BLaER1 treated with 17β-estradiol and CSF1 and Interleukin-3, amounts not matched to agents 10 nM and 100 nM (cell line): ENCODE measurements around the gene WDR18.
A peak's percentile ranks its signal among the peaks of the same experiment; 100 is the strongest.

Experiments used
- H3K27ac ChIP-seq, 11 experiments: shearing (Covaris generic); formaldehyde crosslinking; 2 replicates each; pipeline ENCODE4 v1.8.1; 2022
- H3K27me3 ChIP-seq, 11 experiments: shearing (Covaris generic); formaldehyde crosslinking; 2 replicates each; pipeline ENCODE4 v1.8.1; 2022
- H3K36me3 ChIP-seq, 11 experiments: shearing (Covaris generic); formaldehyde crosslinking; 2 replicates each; pipeline ENCODE4 v1.8.1; 2022
- H3K4me1 ChIP-seq, 10 experiments: shearing (Covaris generic); formaldehyde crosslinking; 2 replicates each; pipeline ENCODE4 v1.8.1; 2022
- H3K4me2 ChIP-seq, 11 experiments: shearing (Covaris generic); formaldehyde crosslinking; 2 replicates each; pipeline ENCODE4 v1.8.1; 2022
- H3K4me3 ChIP-seq, 10 experiments: shearing (Covaris generic); formaldehyde crosslinking; 2 replicates each; pipeline ENCODE4 v1.8.1; 2022
- H3K9ac ChIP-seq, 11 experiments: shearing (Covaris generic); formaldehyde crosslinking; 2 replicates each; pipeline ENCODE4 v1.8.1; 2022
- H3K9me3 ChIP-seq, 11 experiments: shearing (Covaris generic); formaldehyde crosslinking; replicated peaks in 1 of 11; 2 replicates each; pipeline ENCODE4 v1.8.1; 2022
- H4K20me1 ChIP-seq, 11 experiments: shearing (Covaris generic); formaldehyde crosslinking; 2 replicates each; pipeline ENCODE4 v1.8.1; 2022
- Cebpa-rat ChIP-seq, 11 experiments: shearing (Covaris generic); IDR thresholded peaks; 2 replicates each; pipeline ENCODE4 v1.8.1; 2022

Gene WDR18

GRCh38 chr19:1013218-1013617 lies 29.1 kb downstream of the WDR18 start:
- H3K27me3 ChIP-seq, result no peaks in the 10 kb centered on the region
- peaks cover 75 to 98% (median 89%) of the 10 kb centered on the region in 11 experiments for H4K20me1 ChIP-seq
- H3K4me1 ChIP-seq, result peaks cover 12 to 21% (median 20%) of the 10 kb centered on the region in 10 experiments
- TF ChIP-seq Cebpa-rat (IDR thresholded peaks at IDR 0.05), result no peak
- no peak overlapping the region for H3K4me2 ChIP-seq
- H3K9me3 ChIP-seq, result no peaks in the 10 kb centered on the region
- no peak overlapping the region for H3K4me3 ChIP-seq
- peaks cover 72 to 97% (median 84%) of the 10 kb centered on the region in 11 experiments for H3K36me3 ChIP-seq
- no peak overlapping the region; a peak in 1 of 22 replicates for H3K9ac ChIP-seq
- H3K27ac ChIP-seq, result no peak overlapping the region

- Histone ChIP-seq H3K4me3 (no peak overlapping the region), H3K9me3 (no peaks in the 10 kb centered on the region), H3K27ac (no peak overlapping the region), H3K27me3 (no peaks in the 10 kb centered on the region), H3K4me1 (peaks cover 24 to 33% (median 32%) of the 10 kb centered on the region in 10 experiments), H3K9ac (no peak overlapping the region; a peak in 1 of 22 replicates), H3K36me3 (peaks cover 61 to 98% (median 84%) of the 10 kb centered on the region in 11 experiments), H3K4me2 (no peak overlapping the region), H4K20me1 (peaks cover 87 to 98% (median 90%) of the 10 kb centered on the region in 11 experiments)
- no peak for TF ChIP-seq Cebpa-rat (IDR thresholded peaks at IDR 0.05)
Measured at GRCh38 chr19:1014161-1015060, 30.3 kb downstream of the WDR18 start.

- Histone ChIP-seq H3K9me3 (no peaks in the 10 kb centered on the region), H3K4me3 (no peak overlapping the region), H3K27ac (no peak overlapping the region), H3K4me1 (peaks cover 30 to 38% (median 37%) of the 10 kb centered on the region in 10 experiments), H3K36me3 (peaks cover 53 to 93% (median 77%) of the 10 kb centered on the region in 11 experiments), H4K20me1 (peaks cover 88 to 98% (median 90%) of the 10 kb centered on the region in 11 experiments), H3K27me3 (no peaks in the 10 kb centered on the region), H3K9ac (peak overlapping the region in 2 of 11 experiments; percentile 29 to 45; a peak in 1 of 22 replicates), H3K4me2 (no peak overlapping the region)
- TF ChIP-seq Cebpa-rat (IDR thresholded peaks at IDR 0.05), result no peak
Measured at GRCh38 chr19:1015061-1015781, 31.1 kb downstream of the WDR18 start.

GRCh38 chr19:1015782-1016646 lies 31.9 kb downstream of the WDR18 start:
- Histone ChIP-seq H3K36me3 (peaks cover 48 to 85% (median 70%) of the 10 kb centered on the region in 11 experiments), H3K27ac (peak overlapping the region in 1 of 11 experiments; percentile 37; a peak in 2 of 22 replicates), H3K27me3 (no peaks in the 10 kb centered on the region), H4K20me1 (peaks cover 87 to 94% (median 90%) of the 10 kb centered on the region in 11 experiments), H3K9me3 (no peaks in the 10 kb centered on the region), H3K4me1 (peaks cover 30 to 38% (median 37%) of the 10 kb centered on the region in 10 experiments), H3K4me2 (peak overlapping the region in 5 of 11 experiments; percentile 21 to 100 (median 96); a peak in 9 of 22 replicates), H3K4me3 (no peak overlapping the region), H3K9ac (peak overlapping the region in 6 of 11 experiments; percentile 29 to 100 (median 98); a peak in 6 of 22 replicates)
- TF ChIP-seq Cebpa-rat (IDR thresholded peaks at IDR 0.05), result no peak

GRCh38 chr19:1016647-1017114 lies 32.5 kb downstream of the WDR18 start:
- H3K4me2 ChIP-seq, result peak overlapping the region in 10 of 11 experiments; percentile 90 to 100 (median 98); a peak in 14 of 22 replicates
- H4K20me1 ChIP-seq, result peaks cover 86 to 90% (median 88%) of the 10 kb centered on the region in 11 experiments
- H3K9ac ChIP-seq, result peak overlapping the region; percentile 29 to 100 (median 98); a peak in 12 of 22 replicates
- H3K27ac ChIP-seq, result peak overlapping the region in 2 of 11 experiments; percentile 37 to 95; a peak in 2 of 22 replicates
- H3K4me1 ChIP-seq, result peaks cover 31 to 40% (median 37%) of the 10 kb centered on the region in 10 experiments
- TF ChIP-seq Cebpa-rat (IDR thresholded peaks at IDR 0.05), result no peak
- H3K36me3 ChIP-seq, result peaks cover 46 to 81% (median 66%) of the 10 kb centered on the region in 11 experiments
- H3K9me3 ChIP-seq, result no peaks in the 10 kb centered on the region
- H3K27me3 ChIP-seq, result no peaks in the 10 kb centered on the region
- H3K4me3 ChIP-seq, result peak overlapping the region in 2 of 10 experiments; percentile 86 to 97; a peak in 1 of 20 replicates

- TF ChIP-seq Cebpa-rat (IDR thresholded peaks at IDR 0.05), result no peak
- H3K27me3 ChIP-seq, result no peaks in the 10 kb centered on the region
- H3K36me3 ChIP-seq, result peaks cover 40 to 75% (median 59%) of the 10 kb centered on the region in 11 experiments
- peaks cover 35 to 46% (median 41%) of the 10 kb centered on the region in 10 experiments for H3K4me1 ChIP-seq
- peak overlapping the region; percentile 90 to 100 (median 99) for H3K4me2 ChIP-seq
- peak overlapping the region; percentile 95 to 100 (median 98); a peak in 21 of 22 replicates for H3K9ac ChIP-seq
- H3K27ac ChIP-seq, result peak overlapping the region in 6 of 11 experiments; percentile 12 to 95 (median 40); a peak in 9 of 22 replicates
- no peaks in the 10 kb centered on the region for H3K9me3 ChIP-seq
- peak overlapping the region in 6 of 10 experiments; percentile 2 to 97 (median 88); a peak in 6 of 20 replicates for H3K4me3 ChIP-seq
- peaks cover 80 to 84% (median 81%) of the 10 kb centered on the region in 11 experiments for H4K20me1 ChIP-seq
Measured at GRCh38 chr19:1017115-1017905, 33.2 kb downstream of the WDR18 start.

GRCh38 chr19:1017906-1018305 lies 33.8 kb downstream of the WDR18 start:
- H3K9ac ChIP-seq, result peak overlapping the region; percentile 95 to 100 (median 98); a peak in 21 of 22 replicates
- peaks cover 37 to 49% (median 45%) of the 10 kb centered on the region in 10 experiments for H3K4me1 ChIP-seq
- peaks cover 35 to 69% (median 55%) of the 10 kb centered on the region in 11 experiments for H3K36me3 ChIP-seq
- no peak for TF ChIP-seq Cebpa-rat (IDR thresholded peaks at IDR 0.05)
- H3K27ac ChIP-seq, result peak overlapping the region in 7 of 11 experiments; percentile 8 to 95 (median 37); a peak in 10 of 22 replicates
- H3K9me3 ChIP-seq, result no peaks in the 10 kb centered on the region
- H4K20me1 ChIP-seq, result peaks cover 75 to 79% (median 76%) of the 10 kb centered on the region in 11 experiments
- H3K4me2 ChIP-seq, result peak overlapping the region; percentile 90 to 100 (median 99)
- peak overlapping the region in 7 of 10 experiments; percentile 2 to 97 (median 86); a peak in 7 of 20 replicates for H3K4me3 ChIP-seq
- H3K27me3 ChIP-seq, result no peaks in the 10 kb centered on the region
